Measurements from ENCODE around the gene COL21A1.

The COL21A1 gene

GRCh38 chr6:56162081-56162480 lies 85.3 kb downstream of the COL21A1 start:
- H3K4me3 ChIP-seq (ENCODE audit: low read depth, low read length), result no peak overlapping the region
- TF ChIP-seq CTCF (IDR thresholded peaks at IDR 0.05; ENCODE audit: low read depth, low read length), result no peak

GRCh38 chr6:56160489-56160888 lies 86.9 kb downstream of the COL21A1 start:
- no peak for TF ChIP-seq CTCF (IDR thresholded peaks at IDR 0.05; ENCODE audit: low read depth, low read length)
- H3K4me3 ChIP-seq (ENCODE audit: low read depth, low read length), result no peak overlapping the region

GRCh38 chr6:56158571-56158970 lies 88.8 kb downstream of the COL21A1 start:
- H3K4me3 ChIP-seq (ENCODE audit: low read depth, low read length), result no peak overlapping the region
- TF ChIP-seq CTCF (IDR thresholded peaks at IDR 0.05; ENCODE audit: low read depth, low read length), result no peak

GRCh38 chr6:56156643-56157042 lies 90.7 kb downstream of the COL21A1 start:
- TF ChIP-seq CTCF (IDR thresholded peaks at IDR 0.05; ENCODE audit: low read depth, low read length), result no peak
- no peak overlapping the region for H3K4me3 ChIP-seq (ENCODE audit: low read depth, low read length)

- TF ChIP-seq CTCF (IDR thresholded peaks at IDR 0.05; ENCODE audit: low read depth, low read length), result no peak
- no peak overlapping the region for H3K4me3 ChIP-seq (ENCODE audit: low read depth, low read length)
These were observed 91.7 kb downstream of the COL21A1 start for GRCh38 chr6:56155634-56156141.

- H3K4me3 ChIP-seq (ENCODE audit: low read depth, low read length), result no peak overlapping the region
- no peak for TF ChIP-seq CTCF (IDR thresholded peaks at IDR 0.05; ENCODE audit: low read depth, low read length)
These were observed 93.3 kb downstream of the COL21A1 start for GRCh38 chr6:56154076-56154475.

GRCh38 chr6:56152611-56153010 lies 94.8 kb downstream of the COL21A1 start:
- no peak for TF ChIP-seq CTCF (IDR thresholded peaks at IDR 0.05; ENCODE audit: low read depth, low read length)
- no peak overlapping the region for H3K4me3 ChIP-seq (ENCODE audit: low read depth, low read length)

All from WI38 (cell line).